HepG2 (cell line): ENCODE data around the gene FAF1. TPM values are rescaled to one million over a fixed set of nuclear protein-coding genes. Genes with fewer than 3 reads are reported as not detected.

Source experiments
- CENPX ChIP-seq: sonication (generic); formaldehyde crosslinking; IDR thresholded peaks from 2 replicates; pipeline ENCODE4 v1.9.0; 2021; ENCODE audit warnings: mild to moderate bottlenecking, missing genetic modification reagents, moderate library complexity
- ETV6 ChIP-seq: sonication (generic); formaldehyde crosslinking; conservative IDR thresholded peaks from 2 replicates; pipeline ENCODE4 v1.4.0; 2020; ENCODE audit warnings: missing genetic modification reagents
- FOXM1 ChIP-seq: sonication (generic); formaldehyde crosslinking; IDR thresholded peaks from 2 replicates; pipeline ENCODE4 v1.5.0; 2020; ENCODE audit warnings: missing genetic modification reagents
- HNF4G ChIP-seq, 2 experiments: sonication (generic) in 1 of 2; formaldehyde crosslinking in 1 of 2; IDR thresholded peaks; 2 replicates each; pipeline versions ENCODE4 v1.4.0 to v1.6.1; 2011 to 2020; ENCODE audit warnings: borderline replicate concordance in 2 of 2, low read depth in 2 of 2, mild to moderate bottlenecking in 2 of 2, low read length in 1 of 2, missing genetic modification reagents in 1 of 2, moderate library complexity in 1 of 2
- HNRNPUL1 ChIP-seq: fragments of 200-400 bp; formaldehyde crosslinking; IDR thresholded peaks from 2 replicates; pipeline ENCODE4 v1.6.1; 2017; ENCODE audit warnings: low read depth, mild to moderate bottlenecking, low read length, moderate library complexity
- KDM4B ChIP-seq: sonication (generic); formaldehyde crosslinking; IDR thresholded peaks from 2 replicates; pipeline ENCODE4 v1.4.0; 2020; ENCODE audit warnings: missing genetic modification reagents
- MAX ChIP-seq: IDR thresholded peaks from 2 replicates; pipeline ENCODE4 v1.6.1; 2012; ENCODE audit warnings: inconsistent platforms
- MBD4 ChIP-seq: IDR thresholded peaks from 2 replicates; pipeline ENCODE4 v1.6.1; 2012; ENCODE audit warnings: low read length, inconsistent platforms, borderline replicate concordance
- MLLT10 ChIP-seq: sonication (generic); formaldehyde crosslinking; IDR thresholded peaks from 2 replicates; pipeline ENCODE4 v1.4.0; 2020; ENCODE audit warnings: missing genetic modification reagents
- MTF2 ChIP-seq: sonication (generic); formaldehyde crosslinking; IDR thresholded peaks from 2 replicates; pipeline ENCODE4 v1.5.0; 2020; ENCODE audit warnings: missing genetic modification reagents, borderline replicate concordance
- NCOA2 ChIP-seq: sonication (generic); formaldehyde crosslinking; IDR thresholded peaks from 2 replicates; pipeline ENCODE4 v1.8.0; 2022; ENCODE audit warnings: inconsistent platforms
- RCOR2 ChIP-seq: IDR thresholded peaks from 2 replicates; pipeline ENCODE4 v1.6.1; 2016; ENCODE audit warnings: missing biosample characterization, missing genetic modification reagents
- REL ChIP-seq: sonication (generic); formaldehyde crosslinking; conservative IDR thresholded peaks from 2 replicates; pipeline ENCODE4 v1.8.0; 2022; ENCODE audit warnings: mild to moderate bottlenecking, missing genetic modification reagents, moderate library complexity
- RORA ChIP-seq: sonication (generic); formaldehyde crosslinking; IDR thresholded peaks from 2 replicates; pipeline ENCODE4 v1.5.0; 2020; ENCODE audit warnings: mild to moderate bottlenecking, missing genetic modification reagents, moderate library complexity
- ZBTB14 ChIP-seq: sonication (generic); formaldehyde crosslinking; IDR thresholded peaks from 2 replicates; pipeline ENCODE4 v1.4.0; 2020; ENCODE audit warnings: missing genetic modification reagents
- ZBTB33 ChIP-seq: sonication (generic); formaldehyde crosslinking; IDR thresholded peaks from 2 replicates; pipeline ENCODE4 v1.4.0; 2020; ENCODE audit warnings: missing genetic modification reagents
- ZBTB7B ChIP-seq: sonication (generic); formaldehyde crosslinking; IDR thresholded peaks from 2 replicates; pipeline ENCODE4 v1.4.0; 2020; ENCODE audit warnings: missing genetic modification reagents
- ZBTB8A ChIP-seq: sonication (generic); formaldehyde crosslinking; IDR thresholded peaks from 2 replicates; pipeline ENCODE4 v1.4.0; 2020; ENCODE audit warnings: mild to moderate bottlenecking, low read depth, missing genetic modification reagents, borderline replicate concordance
- ZNF337 ChIP-seq: sonication (generic); formaldehyde crosslinking; IDR thresholded peaks from 2 replicates; pipeline ENCODE4 v1.5.1; 2020; ENCODE audit warnings: missing genetic modification reagents, low read depth, mild to moderate bottlenecking, borderline replicate concordance
- ZNF558 ChIP-seq: sonication (generic); formaldehyde crosslinking; IDR thresholded peaks from 2 replicates; pipeline ENCODE4 v1.9.0; 2022; ENCODE audit warnings: mild to moderate bottlenecking, missing genetic modification reagents, borderline replicate concordance
- ZNF563 ChIP-seq: sonication (generic); formaldehyde crosslinking; IDR thresholded peaks from 2 replicates; pipeline ENCODE4 v1.8.0; 2022; ENCODE audit warnings: mild to moderate bottlenecking, moderate library complexity, missing genetic modification reagents
- ZNF746 ChIP-seq: sonication (generic); formaldehyde crosslinking; IDR thresholded peaks from 2 replicates; pipeline ENCODE4 v1.8.0; 2022; ENCODE audit warnings: mild to moderate bottlenecking, missing genetic modification reagents
- ZNF816 ChIP-seq: sonication (generic); formaldehyde crosslinking; IDR thresholded peaks from 2 replicates; pipeline ENCODE4 v1.8.0; 2022; ENCODE audit warnings: missing genetic modification reagents, mild to moderate bottlenecking, borderline replicate concordance
- polyA plus RNA-seq, 8 experiments: library from polyadenylated mRNA; depleted of rRNA in 3 of 8; stranded (reverse) in 7 of 8; unstranded in 1 of 8; fragments of >200 nt; fragmentation: Illumina TruSeq in 4 of 8; extraction: Trizol in 4 of 8; gene quantifications; 2 replicates each; pipeline versions ENCODE4 v1.2.1 to v1.2.3, GENCODE V29; 2011 to 2016; ENCODE audit warnings: low read depth in 4 of 8, missing spikeins in 1 of 8, mixed read lengths in 1 of 8; ENCODE audit not compliant: insufficient read depth in 1 of 8
- total RNA-seq, 5 experiments: library from RNA; depleted of rRNA; stranded (reverse); fragments of >200 nt; fragmentation: Illumina TruSeq; extraction: Trizol; gene quantifications; 2 replicates each; pipeline ENCODE4 v1.2.3, GENCODE V29; 2016; ENCODE audit warnings: low read depth in 1 of 5
- TF ChIP-seq, protein P1 (sequence below): sonication (generic); formaldehyde crosslinking; conservative IDR thresholded peaks from 2 replicates; pipeline ENCODE4 v1.4.0; 2020; ENCODE audit warnings: missing genetic modification reagents
- TF ChIP-seq, protein P2 (sequence below): sonication (generic); formaldehyde crosslinking; IDR thresholded peaks from 2 replicates; pipeline ENCODE4 v1.4.0; 2020; ENCODE audit warnings: low read depth, mild to moderate bottlenecking, missing genetic modification reagents

The FAF1 gene
- total and polyA plus RNA-seq, 2 of the 13 experiments (the other 11 are each of a cell fraction or from before 2014, with no cell fraction given) = 19.4 to 63.3 TPM

DNA sequence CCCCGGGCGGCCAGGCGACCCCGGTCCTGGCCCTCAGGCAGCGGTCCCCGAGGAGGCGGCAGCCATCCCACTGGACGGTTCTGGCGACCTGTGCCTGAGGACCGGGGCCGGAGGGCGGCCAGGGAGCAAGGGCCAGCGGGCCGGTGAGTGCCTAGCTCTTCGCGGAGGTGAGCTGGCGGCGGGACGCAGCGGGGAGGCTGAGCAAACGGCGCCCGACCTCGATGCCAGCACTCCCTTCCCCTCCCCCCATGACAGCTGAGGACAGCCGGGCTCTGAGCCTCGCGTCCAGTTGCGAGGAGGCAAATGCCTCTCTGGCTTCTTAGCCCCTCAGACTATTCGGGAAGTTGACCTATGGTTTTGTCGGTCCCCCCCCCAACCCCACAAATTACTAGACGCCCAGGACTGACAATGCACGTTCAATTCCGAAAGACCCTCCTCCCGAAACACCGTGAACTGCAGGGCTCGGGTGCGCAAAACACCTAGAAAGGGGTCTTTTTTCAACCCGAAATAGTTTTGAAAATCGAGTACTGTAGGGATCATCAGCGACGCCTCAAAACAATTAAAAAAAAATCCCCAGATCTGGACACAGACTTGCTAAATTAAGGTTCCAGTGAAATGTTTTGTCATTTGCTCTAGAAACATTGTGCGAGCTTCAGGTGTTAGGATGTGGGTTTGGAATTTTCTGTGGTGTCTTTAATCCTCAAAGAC lies 18.2 kb upstream of the FAF1 start (continued):
- TF ChIP-seq ZBTB33 (CRISPR knock-in tag) (no peak), RORA (no peak), ZNF746 (CRISPR knock-in tag) (no peak; the same call in 1 of the 2 replicates), NCOA2 (CRISPR knock-in tag) (no peak), ZNF563 (CRISPR knock-in tag) (no peak), ETV6 (no peak), KDM4B (CRISPR knock-in tag) (no peak), FOXM1 (no peak), ZNF558 (CRISPR knock-in tag) (no peak), ZBTB8A (CRISPR knock-in tag) (no peak), HNRNPUL1 (no peak), ZBTB7B (CRISPR knock-in tag) (no peak; the same call in 1 of the 2 replicates), MAX (0 out of 2 replicates have a peak, but pooled peaks have one; percentile 39), REL (CRISPR knock-in tag) (0 out of 2 replicates have a peak, but pooled peaks have one; percentile 17), ZNF337 (CRISPR knock-in tag) (no peak), ZBTB14 (CRISPR knock-in tag) (0 out of 2 replicates have a peak, but pooled peaks have one; percentile 31), MTF2 (no peak), MLLT10 (CRISPR knock-in tag) (no peak), ZNF816 (CRISPR knock-in tag) (no peak), MBD4 (no peak), RCOR2 (no peak), CENPX (CRISPR knock-in tag) (no peak), HNF4G (IDR thresholded peaks at IDR 0.05; ENCODE audit: borderline replicate concordance, low read depth, low read length) (no peak), HNF4G (CRISPR knock-in tag; IDR thresholded peaks at IDR 0.05; ENCODE audit: borderline replicate concordance, low read depth) (no peak)
- TF ChIP-seq, protein P1, sequence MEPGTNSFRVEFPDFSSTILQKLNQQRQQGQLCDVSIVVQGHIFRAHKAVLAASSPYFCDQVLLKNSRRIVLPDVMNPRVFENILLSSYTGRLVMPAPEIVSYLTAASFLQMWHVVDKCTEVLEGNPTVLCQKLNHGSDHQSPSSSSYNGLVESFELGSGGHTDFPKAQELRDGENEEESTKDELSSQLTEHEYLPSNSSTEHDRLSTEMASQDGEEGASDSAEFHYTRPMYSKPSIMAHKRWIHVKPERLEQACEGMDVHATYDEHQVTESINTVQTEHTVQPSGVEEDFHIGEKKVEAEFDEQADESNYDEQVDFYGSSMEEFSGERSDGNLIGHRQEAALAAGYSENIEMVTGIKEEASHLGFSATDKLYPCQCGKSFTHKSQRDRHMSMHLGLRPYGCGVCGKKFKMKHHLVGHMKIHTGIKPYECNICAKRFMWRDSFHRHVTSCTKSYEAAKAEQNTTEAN = no peak
- TF ChIP-seq, protein P2, sequence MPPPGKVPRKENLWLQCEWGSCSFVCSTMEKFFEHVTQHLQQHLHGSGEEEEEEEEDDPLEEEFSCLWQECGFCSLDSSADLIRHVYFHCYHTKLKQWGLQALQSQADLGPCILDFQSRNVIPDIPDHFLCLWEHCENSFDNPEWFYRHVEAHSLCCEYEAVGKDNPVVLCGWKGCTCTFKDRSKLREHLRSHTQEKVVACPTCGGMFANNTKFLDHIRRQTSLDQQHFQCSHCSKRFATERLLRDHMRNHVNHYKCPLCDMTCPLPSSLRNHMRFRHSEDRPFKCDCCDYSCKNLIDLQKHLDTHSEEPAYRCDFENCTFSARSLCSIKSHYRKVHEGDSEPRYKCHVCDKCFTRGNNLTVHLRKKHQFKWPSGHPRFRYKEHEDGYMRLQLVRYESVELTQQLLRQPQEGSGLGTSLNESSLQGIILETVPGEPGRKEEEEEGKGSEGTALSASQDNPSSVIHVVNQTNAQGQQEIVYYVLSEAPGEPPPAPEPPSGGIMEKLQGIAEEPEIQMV (CRISPR knock-in tag) = no peak
